Activated CD4-positive, alpha-beta T cell treated with anti-CD3 and anti-CD28 coated beads, Interleukin-2, amount 10 ng/mL, durations not matched to agents 7 days and 5 days (primary cell): Measurements from ENCODE around the gene RSAD1. TPM values are rescaled to one million over a fixed set of nuclear protein-coding genes. Genes with fewer than 3 reads are reported as not detected.

ENCODE experiments used
- CTCF ChIA-PET: fragments of 350-600 bp; sonication (Branson Sonifier 250); formaldehyde crosslinking; loops from one replicate; lab custom pipeline; 2021; ENCODE audit warnings: antibody characterized with exemption; lab: Charles Lee
- POLR2A ChIA-PET: fragments of 350-600 bp; sonication (Branson Sonifier 250); formaldehyde crosslinking; loops from one replicate; lab custom pipeline; 2021; ENCODE audit warnings: antibody characterized with exemption; lab: Charles Lee
- DNase-seq: peaks from one replicate; pipeline ENCODE4 v3.0.0-alpha.2; 2020
- H3K27ac Mint-ChIP-seq: one replicate; pipeline ENCODE4 v1.8.0; 2021; ENCODE audit warnings: mild to moderate bottlenecking, moderate library complexity, mixed read lengths
- H3K27me3 Mint-ChIP-seq: one replicate; pipeline ENCODE4 v1.8.0; 2021; ENCODE audit warnings: mixed read lengths
- H3K36me3 Mint-ChIP-seq: one replicate; pipeline ENCODE4 v1.8.0; 2021; ENCODE audit warnings: low read depth, mixed read lengths
- H3K4me1 Mint-ChIP-seq: one replicate; pipeline ENCODE4 v1.8.0; 2021; ENCODE audit warnings: mixed read lengths
- H3K4me3 Mint-ChIP-seq: one replicate; pipeline ENCODE4 v1.8.0; 2021; ENCODE audit warnings: mild to moderate bottlenecking, moderate library complexity, mixed read lengths
- H3K9me3 Mint-ChIP-seq: one replicate; pipeline ENCODE4 v1.8.0; 2021; ENCODE audit warnings: mixed read lengths
- total RNA-seq, 2 experiments: library from RNA; stranded (reverse); gene quantifications; one replicate each; pipeline ENCODE4 v1.2.3, GENCODE V29; 2021

Gene RSAD1
- total RNA-seq, 2 experiments from 2014 or later: 22.5 to 25.1 TPM

DNA sequence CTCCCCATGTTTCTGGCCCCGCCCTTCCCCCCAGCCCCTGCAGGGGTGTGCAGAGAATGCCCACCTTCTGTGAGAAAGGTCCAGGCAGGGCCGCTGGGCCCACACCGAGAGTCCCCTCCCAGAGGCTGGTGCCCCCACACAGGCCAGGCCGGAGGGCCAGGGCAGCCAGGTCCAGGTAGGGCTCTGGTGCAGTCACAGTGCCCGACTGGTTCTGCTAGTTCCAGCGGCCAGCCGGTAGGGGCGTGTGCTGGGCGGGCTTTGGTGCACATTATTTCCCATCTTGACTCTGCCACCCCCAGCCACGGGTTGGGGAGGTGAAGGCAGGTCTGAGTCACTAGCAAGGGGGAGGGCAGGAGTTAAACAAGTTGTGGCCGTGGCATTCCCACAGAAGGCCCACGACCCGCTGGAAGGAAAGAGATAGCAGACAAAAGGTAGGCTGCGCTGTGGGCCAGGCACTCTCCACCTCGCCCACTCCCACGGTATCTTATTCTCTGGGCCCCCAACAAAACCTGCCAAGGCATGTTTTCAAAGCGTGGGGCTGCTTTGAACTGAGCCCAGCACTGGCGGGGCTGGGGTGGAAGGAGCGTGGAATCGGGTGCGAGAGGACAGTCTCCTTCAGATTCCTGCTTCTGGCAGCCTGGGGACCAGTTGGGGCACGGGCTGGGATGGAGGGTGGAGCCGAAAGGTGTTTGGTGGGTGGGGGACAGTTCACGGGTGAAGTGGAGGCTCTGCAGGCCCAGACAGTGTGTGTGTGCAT, 55.7 kb downstream of the RSAD1 start:
- H3K9me3 Mint-ChIP-seq: no peaks in the 10 kb centered on the region
- no peak overlapping the region for H3K4me3 Mint-ChIP-seq
- H3K27me3 Mint-ChIP-seq: peaks cover 50% of the 10 kb centered on the region
- ChIA-PET POLR2A (no interaction called here), CTCF (interaction anchor here (0.5 to 3.8 kb wide), 4 partner anchors 8 to 559 kb away, joined by 3 to 18 read pairs (median 4); no protein-coding TSS in a partner anchor)
- no peak for DNase-seq
- no peaks in the 10 kb centered on the region for H3K36me3 Mint-ChIP-seq
- H3K4me1 Mint-ChIP-seq: peaks cover 4% of the 10 kb centered on the region
- H3K27ac Mint-ChIP-seq: no peak overlapping the region

DNA sequence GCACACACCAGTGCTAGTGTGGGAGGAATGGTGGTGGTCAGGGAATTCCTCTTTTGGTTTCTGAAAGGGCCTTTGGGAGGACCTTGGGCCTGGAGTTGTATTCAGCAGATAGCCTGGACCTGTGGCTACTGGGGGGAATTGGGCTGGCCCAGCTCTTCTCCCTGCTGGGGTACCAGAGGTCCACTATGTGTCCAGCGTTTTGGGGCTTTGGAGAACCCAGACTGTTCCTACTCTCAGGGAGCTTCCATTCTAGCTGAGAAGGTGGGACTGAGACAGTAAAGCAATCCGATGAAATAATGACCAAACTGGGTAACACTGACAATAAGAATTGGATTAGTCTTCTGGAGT, 56.3 kb downstream of the RSAD1 start:
- Mint-ChIP-seq H3K4me1 (peaks cover 4% of the 10 kb centered on the region), H3K27me3 (peaks cover 46% of the 10 kb centered on the region), H3K27ac (no peak overlapping the region), H3K36me3 (no peaks in the 10 kb centered on the region), H3K4me3 (no peak overlapping the region), H3K9me3 (no peaks in the 10 kb centered on the region)
- DNase-seq: no peak
- ChIA-PET POLR2A (no interaction called here), CTCF (interaction anchor here (0.5 kb wide), 1 partner anchor 558 kb away, joined by 4 read pairs; no protein-coding TSS in a partner anchor)

DNA sequence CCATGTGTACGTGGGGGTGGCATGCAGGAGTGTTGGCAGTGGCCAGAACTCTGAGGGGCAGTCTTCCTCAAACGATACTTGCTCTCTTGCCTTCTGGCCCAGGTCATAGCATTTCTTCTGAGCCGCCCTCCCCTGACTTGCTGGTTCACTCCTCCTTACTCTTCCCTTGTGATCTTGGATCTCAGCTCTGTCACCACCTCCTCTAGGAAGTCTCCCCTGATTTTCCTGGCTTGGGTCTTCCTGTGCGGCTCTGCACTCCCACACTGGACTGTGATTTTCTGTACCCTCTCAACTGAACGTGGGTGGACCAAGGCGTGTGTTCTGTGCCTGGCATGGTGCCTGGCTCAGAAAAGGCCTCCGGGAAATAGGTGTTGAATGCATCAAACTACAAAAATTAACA, 56.7 kb downstream of the RSAD1 start:
- H3K27ac Mint-ChIP-seq: no peak overlapping the region
- peaks cover 4% of the 10 kb centered on the region for H3K4me1 Mint-ChIP-seq
- ChIA-PET CTCF (interaction anchor here (1.0 kb wide), 1 partner anchor 90 kb away, joined by 3 read pairs; no protein-coding TSS in a partner anchor), POLR2A (no interaction called here)
- DNase-seq: no peak
- no peaks in the 10 kb centered on the region for H3K36me3 Mint-ChIP-seq
- H3K9me3 Mint-ChIP-seq: no peaks in the 10 kb centered on the region
- no peak overlapping the region for H3K4me3 Mint-ChIP-seq
- peaks cover 45% of the 10 kb centered on the region for H3K27me3 Mint-ChIP-seq

Other genes with a start within 250 kb of the RSAD1 start
- not detected for gene TMEM92, start 204.4 kb upstream of the RSAD1 start, total RNA-seq
- gene XYLT2, start 132.7 kb upstream of the RSAD1 start, total RNA-seq: 10 to 100 TPM; 22.1 to 23.6 TPM
- gene MRPL27, start 105.7 kb upstream of the RSAD1 start, total RNA-seq: 10 to 100 TPM; 62.9 to 71.4 TPM
- gene EME1, start 105.6 kb upstream of the RSAD1 start, total RNA-seq: 10 to 100 TPM; 19.9 to 21.8 TPM
- gene LRRC59, start 81.3 kb upstream of the RSAD1 start, total RNA-seq: 10 to 100 TPM; 60.8 to 68.5 TPM
- 10 to 100 TPM; 24.5 to 31.4 TPM for gene ACSF2, start 52.6 kb upstream of the RSAD1 start, total RNA-seq
- not detected for gene CHAD, start 10.0 kb upstream of the RSAD1 start, total RNA-seq
- gene MYCBPAP, start 29.6 kb downstream of the RSAD1 start, total RNA-seq: 1 to 10 TPM; 3.0 to 4.8 TPM
- not detected for gene EPN3, start 53.9 kb downstream of the RSAD1 start, total RNA-seq
- gene SPATA20, start 68.3 kb downstream of the RSAD1 start, total RNA-seq: 1 to 10 TPM; 3.9 to 6.2 TPM
- not detected for gene CACNA1G, start 81.9 kb downstream of the RSAD1 start, total RNA-seq
- not detected for gene ABCC3, start 156.0 kb downstream of the RSAD1 start, total RNA-seq
- 10 to 100 TPM; 31.1 to 34.2 TPM for gene ANKRD40, start 229.1 kb downstream of the RSAD1 start, total RNA-seq
- 100 to 1,000 TPM; 108 to 139 TPM for gene LUC7L3, start 240.7 kb downstream of the RSAD1 start, total RNA-seq